K562 (cell line): ENCODE data around the gene TRIM43B.
"Not testable (repeated sequence)": the region's sequence is repeated elsewhere in the genome, so short reads cannot be mapped to it uniquely, and the experiment has no call there.

Source experiments
- BRCA1 ChIP-seq, 2 experiments: fragments of 450-650 bp in 1 of 2; sonication (generic) in 1 of 2; formaldehyde crosslinking in 1 of 2; IDR thresholded peaks; 2 replicates each; pipeline versions ENCODE4 v1.5.0 to v1.6.1; 2017 to 2020; ENCODE audit warnings: mild to moderate bottlenecking in 1 of 2, missing genetic modification reagents in 1 of 2
- BRF1 ChIP-seq: IDR thresholded peaks from 3 replicates; pipeline ENCODE4 v1.6.1; 2011; ENCODE audit warnings: borderline replicate concordance, mild to moderate bottlenecking; ENCODE audit not compliant: insufficient read length; ENCODE audit errors: extremely low read depth
- HNRNPLL ChIP-seq: fragments of 200-400 bp; formaldehyde crosslinking; IDR thresholded peaks from 2 replicates; pipeline ENCODE4 v1.6.1; 2017; ENCODE audit warnings: low read length, low read depth, mild to moderate bottlenecking; ENCODE audit not compliant: poor library complexity, severe bottlenecking
- KDM4B ChIP-seq, 2 experiments: fragments of 450-650 bp in 1 of 2; sonication (generic) in 1 of 2; IDR thresholded peaks; 2 replicates each; pipeline ENCODE4 v1.6.1; 2016 to 2017; ENCODE audit warnings: borderline replicate concordance in 2 of 2, antibody characterized with exemption in 1 of 2, low read depth in 1 of 2, mild to moderate bottlenecking in 1 of 2
- LEF1 ChIP-seq: fragments of 450-650 bp; IDR thresholded peaks from 2 replicates; pipeline ENCODE4 v1.6.1; 2016; ENCODE audit warnings: mild to moderate bottlenecking
- SMARCA5 ChIP-seq: fragments of 450-650 bp; IDR thresholded peaks from 2 replicates; pipeline ENCODE4 v1.6.1; 2016
- ZBED1 ChIP-seq: IDR thresholded peaks from 2 replicates; pipeline ENCODE4 v1.6.1; 2014
- ZNF24 ChIP-seq: fragments of 450-650 bp; IDR thresholded peaks from 2 replicates; pipeline ENCODE4 v1.6.1; 2016

DNA sequence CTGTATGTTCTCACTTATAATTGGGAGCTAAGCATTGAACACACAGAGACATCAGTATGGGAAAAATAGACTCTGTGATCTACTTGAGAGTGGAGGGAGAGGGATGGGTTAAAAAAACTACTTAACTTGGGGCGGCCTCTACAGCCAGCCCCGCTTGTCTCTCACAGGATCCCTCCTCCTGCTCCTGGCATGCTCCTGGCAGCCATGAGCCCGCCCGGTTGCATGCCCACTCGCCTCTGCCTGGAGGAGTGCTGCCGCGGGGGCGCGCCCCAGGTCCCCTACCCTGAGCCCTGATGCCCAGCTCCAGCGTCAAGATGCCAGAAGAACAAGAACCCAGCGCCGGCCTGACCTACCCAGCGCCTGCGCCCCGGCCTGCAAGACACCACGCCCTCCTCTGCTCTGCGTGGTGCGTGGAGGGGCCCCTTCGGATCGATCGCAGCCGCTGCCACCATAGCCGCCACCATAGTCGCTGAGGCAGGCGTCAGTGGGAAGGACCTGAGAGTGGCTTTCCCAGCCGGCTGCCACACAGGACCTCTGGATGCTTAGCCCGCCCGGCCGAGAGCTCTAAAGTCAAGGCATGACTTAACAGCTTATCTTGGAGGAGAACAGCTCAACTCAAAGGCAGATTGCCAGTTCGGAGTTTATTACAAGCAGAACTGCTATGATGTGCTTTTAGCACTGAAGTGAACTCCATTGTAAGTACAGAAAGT lies 49.2 kb downstream of the TRIM43B start:
- not testable (repeated sequence) for TF ChIP-seq BRCA1 (IDR thresholded peaks at IDR 0.05); BRCA1 (CRISPR knock-in tag; IDR thresholded peaks at IDR 0.05); ZNF24; HNRNPLL; ZBED1; SMARCA5; BRF1; LEF1; KDM4B (IDR thresholded peaks at IDR 0.05; ENCODE audit: borderline replicate concordance in 2 of 2, low read depth in 1 of 2)
